Islet of Langerhans (tissue), 1 donor: ENCODE results near the gene LRIG2.

Experiments
- FAIRE-seq: peaks from one replicate; lab custom pipeline; 2011; peaks lifted over from hg19 to GRCh38; lab: Jason Lieb, UNC

LRIG2 gene

DNA sequence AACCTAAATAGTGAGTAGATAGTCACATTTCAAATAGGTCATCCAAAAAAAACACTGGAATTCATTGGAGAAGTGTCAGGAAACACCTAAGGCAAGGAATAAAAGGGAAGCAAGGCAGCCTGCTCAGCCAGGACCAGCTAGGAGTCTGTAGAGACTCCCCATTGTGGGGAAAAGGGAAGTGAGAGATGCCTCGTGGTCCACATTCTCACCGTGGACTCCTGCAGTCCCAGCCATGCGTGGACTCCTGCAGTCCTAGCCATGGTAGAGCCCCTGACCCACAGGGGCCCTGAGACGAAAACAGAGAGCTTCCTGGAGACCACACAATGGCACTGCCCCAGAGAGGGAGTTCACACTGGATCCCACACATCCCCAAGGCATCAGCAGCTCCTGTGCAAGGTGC is 97.5 kb downstream of the LRIG2 start:
- FAIRE-seq, result no peak

DNA sequence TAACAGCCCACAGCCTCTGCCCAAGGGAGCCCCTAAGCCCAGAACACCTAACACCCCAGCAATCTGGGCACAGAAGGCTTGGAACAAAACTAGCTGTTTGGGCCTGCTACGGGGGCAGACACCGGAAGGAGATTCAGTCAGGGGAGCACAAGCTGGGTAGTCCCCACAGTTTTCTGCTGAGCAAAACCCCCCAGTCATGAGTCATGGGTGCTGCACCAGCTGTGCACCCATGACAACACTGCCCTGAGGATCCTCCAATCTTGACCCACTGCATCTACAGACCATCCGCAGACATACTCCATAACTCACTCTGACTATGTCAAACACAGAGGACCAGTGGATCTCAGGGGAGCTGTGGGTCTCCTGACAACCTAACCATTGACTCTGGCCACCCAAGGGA is 105.1 kb downstream of the LRIG2 start:
- no peak for FAIRE-seq

DNA sequence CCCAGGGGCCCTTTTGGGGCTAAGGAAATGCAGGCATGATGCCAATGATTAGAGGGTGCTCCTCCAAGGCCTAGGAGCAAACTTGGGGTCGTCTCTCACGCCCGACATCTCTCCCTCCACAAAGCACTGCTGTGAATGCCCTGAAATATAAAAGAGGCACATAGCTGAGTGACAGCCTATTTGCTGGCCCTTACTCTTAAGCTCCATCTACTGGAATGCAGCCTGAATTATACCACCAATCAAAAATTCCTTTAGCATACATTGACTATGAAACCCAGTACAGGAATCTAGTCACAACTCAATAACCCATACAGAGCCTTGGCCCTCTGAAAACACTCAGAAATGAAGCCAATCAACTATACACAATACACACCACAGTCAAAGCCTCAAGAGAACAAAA is 105.5 kb downstream of the LRIG2 start:
- FAIRE-seq, result no peak
